Measurements from ENCODE around the gene OR6F1.
"Not testable (repeated sequence)": the region's sequence is repeated elsewhere in the genome, so short reads cannot be mapped to it uniquely, and the experiment has no call there.

OR6F1 gene

GRCh38 chr1:247716546-247716945, at the start of gene OR6F1:
Gene OR6F1, minus strand, starts transcription at chr1:247716646. Its CDS starts 3,891 bp downstream, at chr1:247712755.
- no peak for DNase-seq (ENCODE audit: low read depth in 1 of 2, low spot score in 1 of 2)

- DNase-seq (ENCODE audit: low read depth in 1 of 2, low spot score in 1 of 2) = no peak
Observed at GRCh38 chr1:247760456-247760855, 44.0 kb upstream of the OR6F1 start, which contains the start of gene OR1C1. Gene OR1C1, minus strand, starts transcription at chr1:247760556. Its CDS starts 2,150 bp downstream, at chr1:247758406.

- DNase-seq (ENCODE audit: low read depth in 1 of 2, low spot score in 1 of 2) = not testable (repeated sequence)
Observed at GRCh38 chr1:247754311-247754710, 37.9 kb upstream of the OR6F1 start.

GRCh38 chr1:247749870-247750269, 33.4 kb upstream of the OR6F1 start:
- DNase-seq (ENCODE audit: low read depth in 1 of 2, low spot score in 1 of 2) = no peak

- DNase-seq (ENCODE audit: low read depth in 1 of 2, low spot score in 1 of 2) = no peak
Observed at GRCh38 chr1:247748041-247748440, 31.6 kb upstream of the OR6F1 start, which contains the start of gene OR14A2. Gene OR14A2, minus strand, starts transcription at chr1:247748141.

- no peak for DNase-seq (ENCODE audit: low read depth in 1 of 2, low spot score in 1 of 2)
Observed at GRCh38 chr1:247747616-247748015, 31.2 kb upstream of the OR6F1 start.

- DNase-seq (ENCODE audit: low read depth in 1 of 2, low spot score in 1 of 2) = no peak
Observed at GRCh38 chr1:247746391-247746935, 30.0 kb upstream of the OR6F1 start.

- not testable (repeated sequence) for DNase-seq (ENCODE audit: low read depth in 1 of 2, low spot score in 1 of 2)
Observed at GRCh38 chr1:247742215-247742760, 25.8 kb upstream of the OR6F1 start.

GRCh38 chr1:247741756-247742155, 25.3 kb upstream of the OR6F1 start:
- no peak for DNase-seq (ENCODE audit: low read depth in 1 of 2, low spot score in 1 of 2)

- DNase-seq (ENCODE audit: low read depth in 1 of 2, low spot score in 1 of 2) = no peak
Observed at GRCh38 chr1:247740721-247741120, 24.3 kb upstream of the OR6F1 start.

- no peak for DNase-seq (ENCODE audit: low read depth in 1 of 2, low spot score in 1 of 2)
Observed at GRCh38 chr1:247738315-247738714, 21.9 kb upstream of the OR6F1 start, which contains the start of gene OR14K1. Gene OR14K1, plus strand, starts transcription at chr1:247738615. Its CDS starts 0 bp downstream, at chr1:247738615.

- no peak for DNase-seq (ENCODE audit: low read depth in 1 of 2, low spot score in 1 of 2)
Observed at GRCh38 chr1:247721222-247721621, 4.8 kb upstream of the OR6F1 start.

GRCh38 chr1:247713753-247714152, 2.7 kb downstream of the OR6F1 start:
- DNase-seq (ENCODE audit: low read depth in 1 of 2, low spot score in 1 of 2) = no peak

GRCh38 chr1:247710681-247711080, 5.8 kb downstream of the OR6F1 start:
- not testable (repeated sequence) for DNase-seq (ENCODE audit: low read depth in 1 of 2, low spot score in 1 of 2)

- no peak for DNase-seq (ENCODE audit: low read depth in 1 of 2, low spot score in 1 of 2)
Observed at GRCh38 chr1:247701338-247701737, 15.1 kb downstream of the OR6F1 start.

GRCh38 chr1:247681288-247681897, 35.1 kb downstream of the OR6F1 start:
- no peak for DNase-seq (ENCODE audit: low read depth in 1 of 2, low spot score in 1 of 2)

- no peak for DNase-seq (ENCODE audit: low read depth in 1 of 2, low spot score in 1 of 2)
Observed at GRCh38 chr1:247680171-247680570, 36.3 kb downstream of the OR6F1 start.

- DNase-seq (ENCODE audit: low read depth in 1 of 2, low spot score in 1 of 2) = no peak
Observed at GRCh38 chr1:247679639-247680038, 36.8 kb downstream of the OR6F1 start, which contains the start of gene OR13G1. Gene OR13G1, minus strand, starts transcription at chr1:247679739. Its CDS starts 6,698 bp downstream, at chr1:247673041.

GRCh38 chr1:247669225-247669624, 47.2 kb downstream of the OR6F1 start:
- no peak for DNase-seq (ENCODE audit: low read depth in 1 of 2, low spot score in 1 of 2)

All from activated T-helper 1 cell treated with anti-CD3 and anti-CD28 coated beads, Interleukin-2, amount 50 U/mL, for 16 hours (primary cell).